Esophagus squamous epithelium (tissue), 5 donors: ENCODE measurements around the gene PRDM5. TPM values are rescaled to one million over a fixed set of nuclear protein-coding genes. Genes with fewer than 3 reads are reported as not detected.

Experiments used
- DNase-seq: peaks from one replicate; lab custom pipeline; 2025; lab: John Stamatoyannopoulos, UW
- H3K27ac ChIP-seq, 4 donors: fragments of 200-600 bp; sonication (generic); one replicate each; pipeline ENCODE4 v1.5.1; 2016 to 2019; ENCODE audit warnings: mild to moderate bottlenecking in 1 of 4
- H3K27me3 ChIP-seq, 4 donors: fragments of 200-600 bp; sonication (generic); 1 replicate in 3 of 4; 2 replicates in 1 of 4; pipeline versions ENCODE4 v1.5.1 to v1.6.0; 2017 to 2021; ENCODE audit warnings: antibody characterized with exemption in 1 of 4
- H3K36me3 ChIP-seq, 3 donors: fragments of 200-600 bp; sonication (generic); one replicate each; pipeline ENCODE4 v1.5.1; 2016 to 2019
- H3K4me1 ChIP-seq, 3 donors: fragments of 200-600 bp; sonication (generic); one replicate each; pipeline ENCODE4 v1.5.1; 2017 to 2019
- H3K4me3 ChIP-seq, 4 donors: fragments of 200-600 bp; sonication (generic); 1 replicate in 3 of 4; 2 replicates in 1 of 4; pipeline ENCODE4 v1.5.1; 2016 to 2019; ENCODE audit warnings: mild to moderate bottlenecking in 2 of 4, moderate library complexity in 1 of 4
- H3K9me3 ChIP-seq, 3 donors: fragments of 200-600 bp; sonication (generic); one replicate each; pipeline ENCODE4 v1.5.1; 2016 to 2019
- POLR2A ChIP-seq, 4 donors: fragments of 450-650 bp; IDR thresholded peaks; one replicate each; pipeline ENCODE4 v1.6.1; 2017; ENCODE audit warnings: antibody characterized with exemption in 4 of 4, mild to moderate bottlenecking in 4 of 4, moderate library complexity in 3 of 4
- WGBS, 2 donors: methylation state at CpG; one replicate each; pipeline ENCODE4 v1.1.5; 2018; 5-methylcytosine and 5-hydroxymethylcytosine counted together
- intact Hi-C: fragments of 100-400 bp; cut with DNase I; formaldehyde crosslinking; loops from one replicate; pipeline ENCODE4 v1.15.0; 2022
- total RNA-seq, 4 donors: library from RNA; depleted of rRNA; stranded (reverse); fragments of >200 nt; gene quantifications; one replicate each; pipeline ENCODE4 v1.1.0, GENCODE V29; 2016
- TF ChIP-seq, protein P1 (sequence below), 6 experiments: fragments of 450-650 bp in 4 of 6; fragments of 200-600 bp in 2 of 6; sonication (generic) in 2 of 6; IDR thresholded peaks; one replicate each; pipeline ENCODE4 v1.5.1; 2016 to 2019; ENCODE audit warnings: antibody characterized with exemption in 6 of 6, mild to moderate bottlenecking in 4 of 6, moderate library complexity in 4 of 6
- donor health status: DM: yes; HTN: yes; CAD: no.

The PRDM5 gene
- total RNA-seq, 4 donors from 2014 or later, result 3.3 to 16.8 (median 6.2) TPM

DNA sequence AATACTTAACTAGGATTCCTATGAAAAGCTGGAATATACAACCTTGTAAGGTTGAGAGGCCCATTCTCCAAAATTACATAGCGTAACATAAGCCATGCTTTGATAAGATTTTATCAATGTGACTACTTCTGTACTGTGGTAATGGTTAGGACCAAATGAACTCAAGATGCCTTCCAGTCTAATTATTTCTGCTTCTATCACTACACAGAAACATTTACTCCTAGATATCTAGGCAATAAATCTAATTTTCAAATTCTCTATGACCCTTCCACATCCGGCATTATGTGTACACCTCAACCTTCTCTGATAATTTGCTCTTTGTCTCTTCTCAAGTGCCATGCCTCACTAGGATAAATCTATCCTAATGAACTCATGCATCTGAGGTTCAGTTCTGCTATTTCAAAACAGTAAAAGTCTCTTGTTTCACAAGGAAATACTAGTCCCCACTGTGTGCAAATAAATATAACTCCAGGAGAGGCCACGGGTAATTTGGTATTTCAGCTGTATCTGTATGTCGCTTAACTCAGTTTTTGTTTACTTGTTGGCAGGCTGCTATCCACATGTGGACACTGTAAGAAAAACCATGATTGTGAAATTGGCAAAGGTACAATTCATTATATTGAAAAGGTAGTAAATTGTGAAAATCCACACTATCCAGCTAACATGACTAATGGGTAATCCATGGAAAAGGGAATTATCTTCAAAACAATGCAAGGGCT lies 93.3 kb downstream of the PRDM5 start:
- DNase-seq, result no peak
- Histone ChIP-seq H3K27ac (no peak overlapping the region), H3K27me3 (no peaks in the 10 kb centered on the region), H3K4me1 (no peaks in the 10 kb centered on the region), H3K4me3 (no peak overlapping the region), H3K9me3 (peaks cover 0 to 8% (median 0%) of the 10 kb centered on the region in 3 donors), H3K36me3 (no peaks in the 10 kb centered on the region)
- 75 to 79% methylated on average over 4 of the region's 4 CpGs for WGBS, 2 donors
- intact Hi-C loops, result no loop called here
- TF ChIP-seq POLR2A (IDR thresholded peaks at IDR 0.05), result no peak
- TF ChIP-seq, protein P1, sequence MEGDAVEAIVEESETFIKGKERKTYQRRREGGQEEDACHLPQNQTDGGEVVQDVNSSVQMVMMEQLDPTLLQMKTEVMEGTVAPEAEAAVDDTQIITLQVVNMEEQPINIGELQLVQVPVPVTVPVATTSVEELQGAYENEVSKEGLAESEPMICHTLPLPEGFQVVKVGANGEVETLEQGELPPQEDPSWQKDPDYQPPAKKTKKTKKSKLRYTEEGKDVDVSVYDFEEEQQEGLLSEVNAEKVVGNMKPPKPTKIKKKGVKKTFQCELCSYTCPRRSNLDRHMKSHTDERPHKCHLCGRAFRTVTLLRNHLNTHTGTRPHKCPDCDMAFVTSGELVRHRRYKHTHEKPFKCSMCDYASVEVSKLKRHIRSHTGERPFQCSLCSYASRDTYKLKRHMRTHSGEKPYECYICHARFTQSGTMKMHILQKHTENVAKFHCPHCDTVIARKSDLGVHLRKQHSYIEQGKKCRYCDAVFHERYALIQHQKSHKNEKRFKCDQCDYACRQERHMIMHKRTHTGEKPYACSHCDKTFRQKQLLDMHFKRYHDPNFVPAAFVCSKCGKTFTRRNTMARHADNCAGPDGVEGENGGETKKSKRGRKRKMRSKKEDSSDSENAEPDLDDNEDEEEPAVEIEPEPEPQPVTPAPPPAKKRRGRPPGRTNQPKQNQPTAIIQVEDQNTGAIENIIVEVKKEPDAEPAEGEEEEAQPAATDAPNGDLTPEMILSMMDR (IDR thresholded peaks at IDR 0.05), result no peak

GRCh38 chr4:120826853-120827252 lies 95.7 kb downstream of the PRDM5 start:
- 94% methylated on average over 6 of the region's 6 CpGs for WGBS, 2 donors

GRCh38 chr4:120826449-120826848 lies 96.1 kb downstream of the PRDM5 start:
- Histone ChIP-seq H3K27me3 (no peaks in the 10 kb centered on the region), H3K4me3 (no peak overlapping the region), H3K9me3 (no peaks in the 10 kb centered on the region), H3K4me1 (no peaks in the 10 kb centered on the region), H3K27ac (no peak overlapping the region), H3K36me3 (no peaks in the 10 kb centered on the region)
- WGBS, 2 donors, result 34 to 60% methylated on average over 1 of the region's 1 CpG
- intact Hi-C loops, result no loop called here
- no peak for TF ChIP-seq POLR2A (IDR thresholded peaks at IDR 0.05)
- TF ChIP-seq, protein P1 (IDR thresholded peaks at IDR 0.05), result no peak
- DNase-seq, result no peak

More at GRCh38 chr4:120826853-120827252, 95.7 kb downstream of the PRDM5 start:
- no peaks in the 10 kb centered on the region for H3K4me1 ChIP-seq
- intact Hi-C loops, result no loop called here
- H3K9me3 ChIP-seq, result no peaks in the 10 kb centered on the region
- no peak overlapping the region for H3K27ac ChIP-seq
- TF ChIP-seq, protein P1 (IDR thresholded peaks at IDR 0.05), result no peak
- no peak for TF ChIP-seq POLR2A (IDR thresholded peaks at IDR 0.05)
- H3K36me3 ChIP-seq, result no peaks in the 10 kb centered on the region
- no peak overlapping the region for H3K4me3 ChIP-seq
- no peaks in the 10 kb centered on the region for H3K27me3 ChIP-seq
- no peak for DNase-seq

GRCh38 chr4:120824946-120825345 lies 97.6 kb downstream of the PRDM5 start:
- H3K27ac ChIP-seq, result no peak overlapping the region
- no peak for TF ChIP-seq POLR2A (IDR thresholded peaks at IDR 0.05)
- TF ChIP-seq, protein P1 (IDR thresholded peaks at IDR 0.05), result no peak
- no peak overlapping the region for H3K4me3 ChIP-seq
- DNase-seq, result no peak
- intact Hi-C loops, result no loop called here
- no peaks in the 10 kb centered on the region for H3K9me3 ChIP-seq
- no peaks in the 10 kb centered on the region for H3K36me3 ChIP-seq
- H3K27me3 ChIP-seq, result no peaks in the 10 kb centered on the region
- H3K4me1 ChIP-seq, result no peaks in the 10 kb centered on the region

GRCh38 chr4:120821977-120822376 lies 100.5 kb downstream of the PRDM5 start:
- Histone ChIP-seq H3K27me3 (no peaks in the 10 kb centered on the region), H3K4me3 (no peak overlapping the region), H3K9me3 (no peaks in the 10 kb centered on the region), H3K27ac (no peak overlapping the region), H3K4me1 (no peaks in the 10 kb centered on the region), H3K36me3 (no peaks in the 10 kb centered on the region)
- DNase-seq, result no peak
- 84 to 93% methylated on average over 3 of the region's 3 CpGs for WGBS, 2 donors
- TF ChIP-seq, protein P1 (IDR thresholded peaks at IDR 0.05), result no peak
- TF ChIP-seq POLR2A (IDR thresholded peaks at IDR 0.05), result no peak
- intact Hi-C loops, result no loop called here
